ENCODE results near the gene CLEC18B. TPM values are rescaled to one million over a fixed set of nuclear protein-coding genes. Genes with fewer than 3 reads are reported as not detected.
"Not testable (repeated sequence)": the region's sequence is repeated elsewhere in the genome, so short reads cannot be mapped to it uniquely, and the experiment has no call there.

The CLEC18B gene

DNA sequence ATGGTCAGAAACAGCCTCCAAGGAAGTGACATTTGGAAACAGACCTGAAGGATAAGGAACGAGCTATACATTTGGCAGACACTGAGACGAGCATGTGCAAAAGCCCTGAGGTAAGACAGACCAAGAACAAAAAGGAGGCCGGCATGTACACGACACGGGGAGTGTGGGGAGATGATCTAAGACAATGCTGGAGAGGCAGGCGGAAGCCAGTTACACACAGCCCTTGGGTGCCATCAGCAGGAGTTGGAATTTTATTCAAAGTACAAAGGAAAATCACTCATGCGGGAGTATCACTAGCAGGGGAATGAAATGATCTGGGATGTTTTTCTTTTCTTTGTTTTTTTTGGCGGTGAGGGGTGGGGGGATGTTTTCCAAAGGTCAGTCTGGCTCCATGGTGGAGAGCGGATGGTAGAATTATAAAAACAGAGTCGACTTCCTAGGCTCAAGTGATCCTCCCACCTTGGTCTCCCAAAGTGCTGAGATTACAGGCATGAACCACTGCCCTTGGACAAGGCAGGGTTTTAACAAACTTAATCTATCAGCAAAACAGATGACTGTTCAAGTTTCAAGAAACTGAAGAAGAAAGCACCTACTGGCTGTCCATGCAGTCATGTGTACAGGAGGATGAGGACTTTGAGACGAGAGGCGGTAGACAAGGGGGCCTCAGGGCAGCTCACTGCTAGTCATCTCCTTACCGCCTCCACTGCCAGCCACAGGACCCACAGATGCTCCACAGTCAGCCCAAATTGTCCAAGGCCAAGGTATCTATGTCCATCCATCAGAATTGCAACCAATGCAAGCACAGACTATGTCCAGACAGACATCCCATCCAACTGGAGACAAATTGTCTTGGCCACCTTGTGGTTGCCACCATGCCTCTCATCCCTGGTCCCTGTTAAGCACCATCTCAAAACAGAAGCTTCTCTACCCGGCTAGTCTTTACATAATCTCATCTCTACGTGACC, 59.4 kb downstream of the CLEC18B start:
- H4K91ac ChIP-seq (ENCODE audit: low read depth, low read length, poor library complexity); H4K8ac ChIP-seq (ENCODE audit: low read depth, low read length); H2AFZ ChIP-seq (ENCODE audit: low read length); H3K4me2 ChIP-seq (ENCODE audit: insufficient read depth, low read length, poor library complexity, severe bottlenecking); H3K27me3 ChIP-seq (ENCODE audit: control insufficient read depth in 3 of 3, insufficient read depth in 3 of 3, low read depth in 1 of 3, low read length in 3 of 3); H2BK15ac ChIP-seq (ENCODE audit: low read length); H3K14ac ChIP-seq (ENCODE audit: low read length); DNase-seq (ENCODE audit: low spot score); H3K79me1 ChIP-seq (ENCODE audit: low read depth, low read length); H3K9me3 ChIP-seq (replicated peaks in 1 of 2; ENCODE audit: control insufficient read depth in 2 of 2, insufficient read depth in 1 of 2, low read depth in 1 of 2, low read length in 2 of 2); H2AK5ac ChIP-seq (ENCODE audit: low read depth, low read length); H3K4me3 ChIP-seq (ENCODE audit: low read length in 2 of 2); H3K23ac ChIP-seq (ENCODE audit: low read depth, low read length, poor library complexity); H3K27ac ChIP-seq (replicated peaks; ENCODE audit: low read length); H2BK120ac ChIP-seq (ENCODE audit: low read depth, low read length); H3K18ac ChIP-seq (ENCODE audit: low read length); H3K4ac ChIP-seq (ENCODE audit: low read length); H2BK12ac ChIP-seq (ENCODE audit: low read length); H2BK5ac ChIP-seq (ENCODE audit: low read length); H3K4me1 ChIP-seq (ENCODE audit: control insufficient read depth in 2 of 2, insufficient read depth in 1 of 2, low read depth in 1 of 2, low read length in 2 of 2); H3K9ac ChIP-seq (ENCODE audit: low read depth, low read length, poor library complexity): not testable (repeated sequence)
- WGBS, 2 donors (ENCODE audit: extremely low coverage in 2 of 2, insufficient read length in 2 of 2, insufficient replicate concordance in 1 of 2), result no CpG with 5 or more reads among the region's 15 CpGs
- H3K36me3 ChIP-seq (replicated peaks in 1 of 2; ENCODE audit: control insufficient read depth in 2 of 2, insufficient read depth in 2 of 2, low read length in 2 of 2), result peaks cover 5 to 46% of the 10 kb centered on the region in 2 donors

Small RNA genes lying within 50 kb of the gene (small RNA-seq; reads per million reads assigned to genes)
- not detected for gene AC009053.4 (ENCODE audit: insufficient read depth)
- not detected for gene RF00019 (ENCODE audit: insufficient read depth)
- not detected for gene RNU6-237P (ENCODE audit: insufficient read depth)

Data from neuronal stem cell (in vitro differentiated cells).